ENCODE measurements around the gene GASK1B.

GASK1B gene

DNA sequence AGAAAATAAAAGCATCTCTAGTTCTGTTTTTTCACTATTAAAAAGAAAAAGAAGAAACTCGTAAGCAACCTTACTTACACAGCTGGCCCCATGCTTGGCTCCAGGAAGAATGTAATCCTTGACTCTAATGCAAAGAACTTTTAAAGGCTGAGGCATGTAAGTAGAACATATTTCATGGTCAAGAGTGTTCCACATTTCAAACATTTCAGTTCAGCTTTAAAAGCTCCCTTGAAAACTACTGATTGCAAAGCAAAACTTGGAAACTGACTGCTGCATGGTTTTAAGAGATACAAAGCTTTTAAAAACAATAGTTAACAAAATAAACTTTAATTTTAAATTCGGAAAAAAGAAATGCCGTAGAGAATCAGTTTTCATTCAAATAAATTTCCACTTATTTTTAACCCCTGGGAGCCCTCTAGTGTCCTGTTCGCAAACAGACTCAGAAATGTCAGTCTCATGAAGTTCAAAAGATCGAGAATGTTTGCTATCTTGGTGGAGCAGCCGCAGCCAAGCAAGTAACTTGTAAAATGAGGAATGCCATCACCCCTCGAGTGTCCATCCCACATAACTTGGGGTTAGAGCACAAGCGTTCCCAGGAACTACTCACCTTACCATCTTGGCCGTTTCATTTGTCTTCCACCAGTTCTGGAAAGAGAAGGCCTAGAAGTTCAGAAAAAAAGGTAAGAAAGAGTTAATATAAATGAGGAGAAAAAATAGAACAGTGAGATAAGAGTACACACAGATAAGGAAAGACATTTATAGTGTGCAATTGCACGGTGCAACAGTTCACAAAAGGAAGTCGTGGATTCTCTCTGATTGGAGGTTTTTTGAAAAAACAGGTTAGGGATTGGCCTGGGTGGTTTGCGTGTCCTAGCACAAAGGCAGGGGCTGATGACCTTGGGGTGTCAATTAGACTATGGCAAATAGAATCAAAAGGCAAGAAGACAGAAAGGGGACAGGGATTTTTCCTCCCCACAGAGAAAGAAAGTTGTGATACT is at the start of gene GASK1B:
Gene GASK1B, minus strand, starts transcription at position 765 of the 998 bp plus-strand sequence. CDS start 1,650 bp downstream, outside the sequence.
- no peak for DNase-seq

DNA sequence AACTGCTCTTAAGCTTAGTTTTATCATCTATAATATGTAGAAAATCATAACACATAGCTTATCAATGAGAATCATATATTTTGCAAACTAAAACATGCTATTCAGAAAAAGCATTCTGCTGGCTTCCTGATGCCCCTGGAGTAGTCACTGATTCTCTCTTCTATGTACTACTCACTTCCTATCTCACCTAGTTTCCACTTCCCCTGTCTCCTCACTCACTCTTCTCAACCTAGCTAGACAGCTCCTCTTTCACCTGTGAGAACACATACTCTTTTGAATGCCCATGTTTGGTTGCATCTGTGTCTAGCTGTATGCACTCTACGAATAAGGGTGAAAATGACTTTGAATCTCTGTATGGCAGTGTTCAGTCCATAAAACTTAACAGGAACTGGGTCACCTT is 46.8 kb upstream of the GASK1B start:
- DNase-seq, result no peak

DNA sequence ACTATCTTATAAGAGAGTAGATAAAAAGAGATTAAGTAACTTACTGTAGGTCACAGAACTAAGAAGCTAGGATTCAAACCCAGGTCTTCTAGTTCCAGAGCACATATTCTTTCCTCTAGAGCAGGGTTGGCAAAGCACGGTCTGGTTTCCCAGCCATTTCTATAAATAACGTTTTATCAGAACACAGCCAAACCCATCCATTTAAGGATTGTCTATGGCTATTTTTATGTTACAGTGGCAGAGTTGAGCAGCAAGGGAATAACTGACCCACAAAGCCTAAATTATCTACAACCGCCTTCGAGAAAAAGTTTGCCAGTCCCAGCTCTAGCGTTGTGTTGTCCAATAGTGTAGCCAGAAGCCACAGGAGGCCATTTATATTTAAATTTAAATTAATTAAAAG is 44.9 kb upstream of the GASK1B start:
- no peak for DNase-seq

DNA sequence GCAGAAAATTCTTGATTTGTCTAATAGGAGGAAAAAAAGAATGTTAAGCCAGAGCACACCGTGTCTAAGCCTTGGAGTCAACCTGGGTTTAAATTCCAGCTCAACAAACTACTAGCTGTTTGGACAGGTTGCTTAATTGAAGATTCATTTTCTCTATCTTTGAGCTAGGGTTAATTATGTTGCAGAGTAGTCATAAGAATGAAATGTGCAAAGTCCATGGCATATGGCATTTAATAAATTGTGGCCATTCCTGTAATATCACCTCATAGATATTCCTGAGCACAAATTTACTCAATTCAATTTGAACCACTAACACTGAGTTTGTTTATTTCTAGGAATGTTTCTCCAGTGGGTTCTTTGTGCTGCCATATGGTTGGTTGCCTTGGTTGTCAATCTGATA is 42.0 kb upstream of the GASK1B start:
- no peak for DNase-seq

DNA sequence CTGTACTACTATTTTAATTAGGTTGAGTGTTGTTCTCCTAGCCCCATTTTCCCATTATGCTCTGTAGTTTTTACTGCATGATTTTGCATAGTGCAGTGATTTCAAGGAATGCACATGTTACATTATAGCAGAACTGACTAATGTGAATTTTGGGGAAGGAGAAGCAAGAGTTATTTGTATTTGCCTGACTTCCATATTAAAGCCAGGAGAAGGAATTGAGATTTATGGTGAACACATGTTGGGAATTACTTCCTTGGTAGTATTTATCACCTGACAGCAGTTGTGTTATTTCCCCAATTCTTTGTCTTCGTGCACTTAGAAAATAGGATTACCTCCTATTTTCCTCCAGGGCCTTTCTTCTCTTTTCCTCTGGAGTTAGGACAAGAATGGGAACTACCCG is 40.6 kb upstream of the GASK1B start:
- DNase-seq, result no peak

DNA sequence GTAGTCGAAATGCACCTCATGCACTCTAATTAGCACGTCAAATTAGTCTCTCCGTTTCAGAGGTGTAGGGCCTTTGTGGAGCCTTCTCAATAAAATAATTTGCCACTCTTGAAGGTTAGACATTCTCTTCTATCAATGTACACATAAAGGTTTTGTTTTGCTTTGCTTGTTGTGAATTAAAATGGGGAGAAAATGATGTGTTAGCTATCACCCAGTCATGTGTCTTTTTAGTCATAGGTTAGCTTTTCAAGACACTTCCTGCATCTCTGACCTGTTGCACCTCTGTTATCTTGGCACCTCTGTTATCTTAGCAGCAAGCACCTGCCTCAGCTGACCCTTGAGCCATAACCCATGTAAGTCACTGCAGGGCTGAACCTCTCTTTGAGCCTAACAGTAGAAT is 38.4 kb upstream of the GASK1B start:
- no peak for DNase-seq

DNA sequence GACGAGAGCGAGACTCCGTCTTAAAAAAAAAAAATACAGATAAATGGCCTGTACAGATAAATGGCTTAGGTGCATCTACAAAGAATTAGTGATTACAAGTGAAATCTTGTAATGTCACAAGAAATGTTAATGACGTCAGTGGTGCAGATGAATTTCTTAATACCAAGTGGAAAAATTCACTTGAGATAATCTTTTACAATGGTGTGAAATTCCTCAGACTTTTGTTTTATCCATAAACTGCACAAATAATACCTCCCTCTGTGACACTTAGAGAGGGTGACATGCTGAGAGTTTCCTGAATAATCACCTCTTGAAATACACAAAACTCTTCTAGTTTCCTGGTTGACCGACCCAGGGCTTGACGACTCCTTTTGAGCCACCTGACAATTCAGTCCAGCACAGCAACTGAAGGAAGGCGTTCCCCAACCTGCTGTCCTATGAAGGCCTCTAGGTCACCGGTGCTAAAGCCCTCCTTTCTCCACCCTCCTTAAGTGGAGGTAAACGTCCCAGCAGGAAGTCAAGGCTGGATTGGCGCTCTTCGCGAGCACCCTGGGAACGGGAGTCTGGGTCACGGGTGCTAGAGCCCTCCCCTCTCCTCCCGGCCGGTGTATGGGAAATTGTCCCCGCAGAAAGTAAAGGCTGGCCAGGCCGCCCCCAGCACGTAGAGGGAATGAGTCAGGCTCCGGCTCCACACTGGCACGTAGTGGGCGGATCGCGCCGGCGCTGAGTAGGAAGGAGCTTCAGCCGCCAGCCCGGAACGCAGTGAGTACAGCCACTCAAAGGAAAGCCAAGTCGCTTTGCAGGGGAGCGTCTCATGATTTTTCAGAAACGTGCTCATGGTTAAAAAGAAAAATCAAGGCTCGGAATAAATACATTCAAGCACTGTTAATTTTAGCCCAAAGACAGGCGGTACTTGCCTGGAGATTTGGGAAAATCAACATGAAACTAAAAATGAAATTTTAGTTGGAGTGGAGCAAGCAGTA is 37.3 kb upstream of the GASK1B start, which contains the start of gene TMEM144:
Gene TMEM144, plus strand, starts transcription at position 662 of the 983 bp plus-strand sequence. CDS start 2,182 bp downstream, outside the sequence.
- DNase-seq, result peak; percentile 32 to 65

DNA sequence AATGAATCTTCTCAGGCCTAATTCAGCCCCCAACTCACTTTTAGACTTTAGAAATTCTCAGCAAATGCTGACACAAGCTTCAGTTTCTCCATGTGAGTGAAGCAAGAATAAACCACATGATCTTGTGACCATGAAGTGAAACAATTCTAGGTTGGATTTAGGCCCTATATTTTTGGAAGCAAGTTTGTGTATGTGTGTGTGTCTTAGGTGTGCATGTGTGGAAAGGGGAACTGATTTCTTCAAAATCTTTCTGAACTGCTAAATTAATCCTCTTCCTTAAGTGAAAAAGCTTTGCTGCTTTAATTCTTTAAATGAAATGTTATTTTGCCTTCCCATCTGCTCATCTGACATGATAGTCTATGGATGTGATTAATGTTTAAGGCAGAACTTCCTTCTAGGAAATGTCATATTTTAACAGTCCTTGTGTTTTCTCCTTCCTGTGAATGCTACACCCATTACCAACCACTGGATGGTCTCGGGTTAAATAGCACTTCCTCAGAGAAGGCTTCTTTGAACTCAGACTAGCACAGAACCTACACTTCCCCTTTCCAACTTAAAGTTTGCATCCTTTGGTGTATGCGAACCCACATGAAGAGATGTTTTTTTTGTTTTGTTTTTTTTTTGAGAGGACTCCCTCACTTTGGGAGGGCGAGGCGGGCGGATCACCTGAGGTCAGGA is 36.3 kb upstream of the GASK1B start:
- DNase-seq, result no peak

DNA sequence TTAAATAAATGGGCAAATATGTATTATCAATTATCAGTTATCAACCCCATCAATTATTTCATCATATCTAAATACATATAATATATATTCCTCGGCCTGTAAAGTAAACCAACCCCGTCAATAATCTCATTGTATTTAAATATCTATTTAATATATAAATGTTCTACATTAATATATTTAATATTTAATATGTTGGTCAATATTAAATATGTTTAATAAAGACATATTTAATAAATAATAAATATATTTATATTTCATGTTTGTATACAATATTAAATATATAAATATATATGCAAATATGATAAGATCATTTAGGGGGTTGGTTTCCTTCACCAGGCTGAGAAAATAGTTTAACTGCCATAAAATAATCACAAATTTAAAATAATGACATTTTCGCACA is 31.1 kb upstream of the GASK1B start:
- DNase-seq, result no peak

DNA sequence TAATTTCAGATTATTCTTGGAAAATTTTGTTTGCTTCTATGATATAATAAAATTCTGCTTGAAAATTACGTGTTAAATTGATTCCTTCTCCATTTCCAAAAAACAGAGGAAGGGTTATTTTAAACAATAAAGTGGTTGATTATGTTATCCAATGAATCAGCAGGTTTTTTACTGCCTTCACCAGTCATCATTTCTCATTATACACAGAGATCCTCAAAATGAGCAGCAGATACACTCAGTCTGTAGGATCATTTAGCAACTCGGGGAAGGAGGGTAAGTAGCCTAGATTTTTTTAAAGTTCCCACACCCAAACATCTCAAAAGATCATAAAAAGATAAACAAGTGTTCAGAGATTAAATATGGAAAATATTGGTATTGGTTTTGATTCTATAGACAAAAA is 30.6 kb upstream of the GASK1B start:
- DNase-seq, result no peak

DNA sequence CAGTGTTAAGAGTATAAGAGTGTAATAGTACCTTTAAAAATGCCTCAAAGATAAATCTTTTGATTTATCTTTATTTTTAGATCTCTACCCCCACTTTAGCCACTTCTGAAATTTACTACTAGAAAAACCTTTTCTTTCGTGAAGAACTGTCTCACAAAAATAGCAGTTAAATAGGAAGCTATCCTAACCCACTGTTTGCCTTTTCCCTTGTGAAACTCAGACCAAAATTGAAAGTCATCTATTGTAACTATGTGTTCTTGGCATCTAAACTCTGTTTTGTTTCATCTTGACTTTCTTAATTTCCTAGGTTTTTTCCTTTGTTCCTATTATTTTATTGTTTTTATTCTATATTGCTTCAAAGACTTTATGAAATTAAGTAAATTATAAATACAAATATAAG is 29.7 kb upstream of the GASK1B start:
- no peak for DNase-seq

DNA sequence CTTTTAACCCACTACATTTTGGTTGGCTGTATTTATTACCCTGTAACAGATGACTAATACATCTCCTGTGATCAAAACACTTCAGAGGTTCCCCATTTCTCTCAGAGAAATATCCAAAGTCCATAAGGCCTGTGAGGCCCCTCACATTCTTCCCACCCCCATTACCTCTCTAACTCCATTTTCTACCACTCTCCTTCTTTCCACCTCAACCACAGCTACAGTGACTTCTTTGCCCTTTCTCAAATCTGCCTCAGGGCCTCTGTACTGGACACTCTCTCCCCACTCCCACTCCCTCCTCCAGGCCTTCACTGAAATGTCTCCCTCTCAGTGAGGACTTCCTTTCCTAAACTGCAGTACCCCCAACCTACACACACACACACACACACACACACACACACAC is 29.1 kb upstream of the GASK1B start:
- no peak for DNase-seq

DNA sequence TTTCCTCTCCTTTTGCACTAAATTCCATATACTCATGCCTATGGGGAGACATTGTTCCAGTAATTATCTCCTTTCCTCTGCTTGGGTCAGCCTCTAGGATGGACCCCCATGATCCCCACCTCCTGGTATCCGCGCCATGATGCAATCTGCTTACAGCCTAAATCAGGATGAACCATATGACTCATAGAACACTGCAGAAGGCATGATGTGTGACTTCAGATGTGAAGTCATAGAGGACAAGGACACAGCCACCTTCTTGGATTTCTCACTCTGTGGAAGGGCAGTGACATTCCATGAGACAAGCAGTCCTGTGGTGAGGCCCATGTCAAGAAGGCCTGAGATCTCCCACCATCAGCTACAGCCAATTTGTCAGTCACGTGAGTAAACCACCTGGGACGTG is 28.5 kb upstream of the GASK1B start:
- no peak for DNase-seq

DNA sequence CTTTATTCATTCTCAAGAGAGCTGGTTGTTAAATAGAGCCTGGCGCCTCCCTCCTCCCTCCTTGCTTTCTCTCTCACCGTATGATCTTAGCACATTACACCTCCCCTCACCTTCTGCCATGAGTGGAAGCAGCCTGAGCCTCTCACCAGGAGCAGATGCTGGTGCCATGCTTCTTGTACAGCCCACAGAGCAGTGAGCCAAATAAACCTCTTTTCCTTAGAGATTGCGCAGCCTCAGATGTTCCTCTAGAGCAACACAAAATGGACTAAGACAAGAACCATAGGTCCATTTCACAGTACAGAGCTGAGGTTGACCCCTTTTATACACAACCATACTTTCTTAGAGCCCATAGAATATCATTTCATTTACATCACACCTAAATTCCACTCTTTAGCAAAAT is 27.4 kb upstream of the GASK1B start:
- no peak for DNase-seq

DNA sequence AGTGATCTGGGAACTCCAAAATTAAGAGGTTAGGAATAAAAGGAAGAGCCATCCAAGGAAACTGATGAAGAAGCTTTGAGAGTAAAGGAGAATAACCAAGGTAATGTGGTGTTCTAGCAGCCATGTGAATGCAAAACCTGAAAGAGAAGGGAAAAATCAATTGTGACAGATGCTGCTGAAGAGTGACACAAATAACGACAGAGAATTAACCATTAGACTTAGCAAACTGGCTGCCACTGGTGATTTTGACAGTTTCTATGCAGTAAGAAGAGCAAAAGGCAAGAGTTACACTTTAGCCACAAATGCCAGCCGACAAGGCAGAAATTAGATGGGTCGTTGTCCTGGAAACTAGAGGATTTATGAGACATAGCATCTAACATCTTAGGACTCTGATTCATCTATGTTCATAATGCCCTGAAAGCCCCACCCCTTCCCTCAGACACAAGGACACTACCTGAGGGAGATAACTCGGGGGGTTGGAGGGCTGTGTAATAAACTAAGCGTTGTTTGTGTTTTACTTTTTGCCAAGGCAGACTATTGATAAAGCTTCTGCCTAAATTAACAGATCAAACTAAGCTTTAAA is 24.5 kb upstream of the GASK1B start:
- no peak for DNase-seq

DNA sequence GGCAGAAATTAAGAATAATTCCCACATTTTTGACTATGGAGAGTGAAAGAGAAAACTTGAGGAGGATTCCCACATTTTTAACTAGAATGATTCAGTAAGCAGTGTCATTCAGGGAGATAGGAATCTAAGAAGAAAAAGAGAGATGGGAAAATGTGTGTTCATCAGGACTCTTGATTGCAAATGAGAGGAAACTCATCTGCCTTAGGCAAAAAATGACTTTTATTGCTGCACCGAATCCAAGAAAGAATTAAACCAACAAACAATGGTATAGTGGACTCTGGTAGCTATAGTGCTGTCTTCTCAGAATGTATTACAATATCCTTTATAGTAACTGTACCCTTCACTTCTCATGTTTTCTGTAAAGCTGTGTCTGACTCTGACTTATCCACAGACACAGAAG is 22.5 kb upstream of the GASK1B start:
- DNase-seq, result no peak

DNA sequence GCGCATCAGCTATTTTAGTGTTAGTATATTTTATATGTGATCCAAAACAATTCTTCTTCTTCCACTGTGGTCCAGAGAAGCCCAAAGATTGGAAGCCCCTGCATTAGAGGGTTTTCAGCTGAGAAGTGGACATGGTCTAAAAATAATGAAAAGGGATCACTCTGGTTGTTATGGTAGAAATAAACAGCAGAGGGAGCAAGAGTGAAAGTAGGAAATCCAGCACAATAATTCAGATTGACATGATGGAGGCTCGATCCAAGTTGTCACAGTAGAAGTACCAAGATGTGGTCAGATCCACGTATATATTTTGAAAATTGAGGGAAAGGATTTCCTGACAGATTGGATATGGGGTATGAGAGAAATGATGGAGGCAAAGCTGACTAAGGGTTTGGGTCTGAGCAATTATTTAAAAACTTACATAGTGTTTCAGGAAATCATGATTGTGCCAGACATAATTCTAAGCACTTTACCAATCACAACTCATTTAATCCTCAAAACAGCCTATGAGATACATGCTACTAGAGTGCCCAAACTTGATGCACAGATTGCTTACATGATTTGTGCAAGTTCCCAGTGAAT is 20.4 kb upstream of the GASK1B start:
- no peak for DNase-seq

DNA sequence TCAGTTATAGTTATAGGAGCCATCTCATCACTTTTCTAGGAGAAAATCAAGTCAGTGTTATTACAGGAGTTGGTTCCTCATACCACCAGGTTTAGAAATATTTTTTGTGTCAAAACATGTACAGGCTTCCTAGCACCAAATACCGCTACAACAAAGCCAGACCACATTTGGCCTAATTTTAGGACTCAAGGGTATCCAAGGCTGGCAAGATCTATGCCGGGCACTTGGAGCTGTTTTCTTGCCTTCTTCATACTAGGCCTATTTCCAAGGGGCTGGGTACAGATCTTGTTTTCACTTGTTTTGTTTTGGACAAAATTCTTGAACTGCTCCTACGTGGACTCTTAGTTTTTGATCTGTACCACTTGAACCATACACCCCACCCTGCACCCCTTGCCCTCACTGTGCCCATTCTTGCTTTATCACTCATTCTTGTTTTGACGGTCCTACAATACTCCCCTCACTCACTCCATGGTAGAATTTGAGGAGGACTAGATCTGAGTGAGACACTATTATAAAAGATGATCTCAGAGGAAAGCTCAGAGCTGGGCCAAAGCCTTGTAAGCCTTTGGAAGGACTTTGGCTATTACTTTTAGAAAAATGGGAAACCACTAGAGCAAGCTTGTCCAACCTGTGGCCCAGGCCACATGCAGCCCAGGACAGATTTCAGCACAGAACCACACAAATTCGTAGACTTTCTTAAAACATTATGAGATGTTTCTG is 19.8 kb upstream of the GASK1B start:
- no peak for DNase-seq

DNA sequence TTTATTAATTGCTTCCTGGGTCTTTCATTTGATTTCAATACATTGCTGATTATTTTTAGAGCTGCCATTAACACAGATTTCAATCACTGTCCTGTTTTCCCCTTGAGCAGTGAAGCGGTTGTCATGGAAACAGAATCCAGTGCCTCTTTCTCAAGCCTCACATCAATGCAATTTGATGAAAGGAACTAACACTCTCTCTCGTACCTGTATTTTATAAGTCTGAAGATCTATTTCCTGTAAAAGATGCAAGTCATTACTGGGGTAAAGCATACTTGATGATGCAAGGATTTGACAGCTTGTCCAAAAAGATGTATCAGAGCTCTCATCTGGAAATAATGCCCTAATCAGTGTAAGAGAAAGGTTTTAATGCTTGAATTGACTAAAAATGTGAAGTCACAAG is 17.9 kb upstream of the GASK1B start:
- DNase-seq, result no peak

DNA sequence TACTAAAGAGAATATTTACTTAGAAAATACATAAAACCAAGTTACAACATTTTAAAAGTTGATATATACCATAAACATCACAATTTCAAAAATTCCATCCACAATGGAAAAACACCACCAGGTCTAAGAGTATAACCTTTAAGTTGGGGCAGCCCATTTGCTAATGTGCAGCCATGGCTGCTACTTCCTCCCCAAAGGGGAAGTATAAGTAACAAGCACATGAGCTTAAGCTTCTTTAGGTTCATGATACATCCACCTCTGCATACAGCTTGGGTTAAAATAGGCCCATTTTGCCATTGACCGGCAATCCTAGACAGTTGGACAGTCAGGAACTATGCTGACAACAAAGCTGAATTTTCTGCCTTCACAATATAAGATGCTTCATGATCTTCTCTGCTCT is 16.6 kb upstream of the GASK1B start:
- DNase-seq, result no peak

DNA sequence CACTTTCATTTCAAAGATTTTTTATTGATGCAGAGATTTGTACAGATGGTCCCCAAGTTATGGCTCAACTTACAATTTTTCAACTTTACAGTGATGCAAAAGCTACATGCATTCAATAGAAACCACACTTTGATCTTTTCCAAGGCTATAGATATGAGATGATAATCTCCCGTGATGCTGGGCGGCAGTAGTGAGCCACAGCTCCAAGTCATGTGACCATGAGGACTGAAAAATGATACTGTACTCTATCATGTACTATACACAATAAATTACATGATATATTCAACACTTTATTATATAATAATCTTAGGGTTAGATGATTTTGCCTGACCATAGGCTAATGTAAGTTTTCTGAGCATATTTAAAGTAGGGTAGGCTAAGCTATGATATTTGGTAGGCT is 14.0 kb upstream of the GASK1B start:
- DNase-seq, result no peak

All from stimulated activated CD4-positive, alpha-beta T cell treated with anti-CD3 and anti-CD28 coated beads, Interleukin-2, amount 100 ng/mL, for 24 hours (primary cell).